Keratinocyte (primary cell): ENCODE data around the gene ZNF516. TPM values are rescaled to one million over a fixed set of nuclear protein-coding genes. Genes with fewer than 3 reads are reported as not detected.

Experiments used
- DNase-seq: peaks from one replicate; pipeline ENCODE4 v3.0.0-alpha.2; 2011; ENCODE audit warnings: low read depth, missing footprints, low spot score
- FAIRE-seq: peaks from 2 replicates; lab custom pipeline; 2011; peaks lifted over from hg19 to GRCh38; lab: Jason Lieb, UNC
- H2AFZ ChIP-seq: 2 replicates; pipeline ENCODE4 v1.6.0; 2012; ENCODE audit warnings: low read length, control low read depth, inconsistent platforms; ENCODE audit not compliant: control insufficient read depth
- H3K27ac ChIP-seq: 2 replicates; pipeline ENCODE4 v1.5.1; 2011; ENCODE audit warnings: low read length; ENCODE audit not compliant: control insufficient read depth, insufficient read depth
- H3K27me3 ChIP-seq: 3 replicates; pipeline ENCODE4 v1.6.0; 2011; ENCODE audit warnings: low read length; ENCODE audit not compliant: control insufficient read depth, insufficient read depth; ENCODE audit errors: extremely low read depth
- H3K36me3 ChIP-seq, 2 experiments: 2 replicates in 1 of 2; 3 replicates in 1 of 2; pipeline ENCODE4 v1.5.1; 2011; ENCODE audit warnings: low read length in 2 of 2, mild to moderate bottlenecking in 1 of 2; ENCODE audit not compliant: control insufficient read depth in 2 of 2, insufficient read depth in 2 of 2; ENCODE audit errors: extremely low read depth in 1 of 2
- H3K4me1 ChIP-seq: 3 replicates; pipeline ENCODE4 v1.5.1; 2011; ENCODE audit warnings: low read length; ENCODE audit not compliant: control insufficient read depth, insufficient read depth; ENCODE audit errors: extremely low read depth
- H3K4me2 ChIP-seq: 3 replicates; pipeline ENCODE4 v1.6.0; 2011; ENCODE audit warnings: low read depth, low read length; ENCODE audit not compliant: control insufficient read depth, insufficient read depth; ENCODE audit errors: extremely low read depth
- H3K4me3 ChIP-seq, 3 experiments: fragments of 200-600 bp in 1 of 3; sonication (generic) in 1 of 3; 2 replicates in 2 of 3; 3 replicates in 1 of 3; pipeline ENCODE4 v1.5.1; 2011 to 2016; ENCODE audit warnings: low read length in 3 of 3, mild to moderate bottlenecking in 3 of 3, control low read depth in 2 of 3, inconsistent platforms in 1 of 3, low read depth in 1 of 3, mixed read lengths in 1 of 3, mixed run types in 1 of 3, moderate library complexity in 1 of 3; ENCODE audit not compliant: control insufficient read depth in 2 of 3, insufficient read depth in 2 of 3; ENCODE audit errors: extremely low read depth in 1 of 3
- H3K79me2 ChIP-seq: 2 replicates; pipeline ENCODE4 v1.6.0; 2012; ENCODE audit warnings: low read length; ENCODE audit not compliant: control insufficient read depth, insufficient read depth
- H3K9ac ChIP-seq: 3 replicates; pipeline ENCODE4 v1.6.0; 2011; ENCODE audit warnings: low read length; ENCODE audit not compliant: control insufficient read depth, insufficient read depth; ENCODE audit errors: extremely low read depth
- H3K9me1 ChIP-seq: 3 replicates; pipeline ENCODE4 v1.6.0; 2011; ENCODE audit warnings: low read length; ENCODE audit not compliant: control insufficient read depth, insufficient read depth; ENCODE audit errors: extremely low read depth
- H3K9me3 ChIP-seq: 2 replicates; pipeline ENCODE4 v1.5.1; 2012; ENCODE audit warnings: low read depth, low read length; ENCODE audit not compliant: control insufficient read depth
- H4K20me1 ChIP-seq: 3 replicates; pipeline ENCODE4 v1.6.0; 2011; ENCODE audit warnings: low read length; ENCODE audit not compliant: control insufficient read depth, insufficient read depth; ENCODE audit errors: extremely low read depth
- CTCF ChIP-seq, 3 experiments: IDR thresholded peaks in 1 of 3; conservative IDR thresholded peaks in 1 of 3; optimal IDR thresholded peaks in 1 of 3; 2 replicates in 2 of 3; 3 replicates in 1 of 3; pipeline versions ENCODE3 to v1.5.1; 2011; ENCODE audit warnings: low read length in 3 of 3, mild to moderate bottlenecking in 3 of 3, moderate library complexity in 2 of 3, control low read depth in 1 of 3, inconsistent platforms in 1 of 3; ENCODE audit not compliant: insufficient read depth in 2 of 3; ENCODE audit errors: extremely low read depth in 1 of 3
- EZH2 ChIP-seq: IDR thresholded peaks from one replicate; pipeline ENCODE4 v1.6.1; 2012; ENCODE audit warnings: inconsistent platforms, mild to moderate bottlenecking, low read length, moderate library complexity
- dilution Hi-C: fragments of 300-500 bp; cut with MboI; formaldehyde crosslinking; loops from one replicate; pipeline ENCODE4 v1.7.0; 2020; ENCODE audit warnings: low sequenced_read_pairs; ENCODE audit not compliant: extremely low pct_ligation_motif_present
- polyA plus RNA-seq, 5 experiments: library from polyadenylated mRNA; depleted of rRNA in 3 of 5; stranded (reverse) in 3 of 5; stranded (forward) in 1 of 5; unstranded in 1 of 5; fragments of >200 nt; gene quantifications; 1 replicate in 1 of 5; 2 replicates in 3 of 5; 3 replicates in 1 of 5; pipeline versions ENCODE4 v1.2.1 to v1.2.3, GENCODE V29; 2011 to 2012; ENCODE audit warnings: missing spikeins in 2 of 5, low read depth in 1 of 5, low replicate concordance in 1 of 5

ZNF516 gene
- polyA plus RNA-seq, 1 donor (not counting 4 experiments of a cell fraction or from before 2014, with no cell fraction given), result 9.3 TPM

- no peaks in the 10 kb centered on the region for H3K79me2 ChIP-seq
- no peaks in the 10 kb centered on the region for H4K20me1 ChIP-seq
- no peak for DNase-seq
- FAIRE-seq, result no peak
- H3K27ac ChIP-seq, result no peak overlapping the region
- no peak overlapping the region for H3K4me2 ChIP-seq
- H3K4me1 ChIP-seq, result peaks cover 4% of the 10 kb centered on the region
- no peak overlapping the region for H3K4me3 ChIP-seq
- H3K9me3 ChIP-seq, result no peaks in the 10 kb centered on the region
- H3K9me1 ChIP-seq, result no peaks in the 10 kb centered on the region
- dilution Hi-C loops, result no loop called here
- no peaks in the 10 kb centered on the region for H3K27me3 ChIP-seq
- no peak overlapping the region for H3K9ac ChIP-seq
- TF ChIP-seq CTCF (optimal IDR thresholded peaks at IDR 0.05 in 1 of 3, IDR thresholded peaks at IDR 0.05 in 1 of 3, conservative IDR thresholded peaks at IDR 0.05 in 1 of 3; ENCODE audit: extremely low read depth in 1 of 3, insufficient read depth in 2 of 3, low read length in 3 of 3), result no peak
- TF ChIP-seq EZH2, result no peak
- H2AFZ ChIP-seq, result no peak overlapping the region
- H3K36me3 ChIP-seq, result no peaks in the 10 kb centered on the region
Measured at GRCh38 chr18:76323891-76324290, 171.2 kb downstream of the ZNF516 start.

DNA sequence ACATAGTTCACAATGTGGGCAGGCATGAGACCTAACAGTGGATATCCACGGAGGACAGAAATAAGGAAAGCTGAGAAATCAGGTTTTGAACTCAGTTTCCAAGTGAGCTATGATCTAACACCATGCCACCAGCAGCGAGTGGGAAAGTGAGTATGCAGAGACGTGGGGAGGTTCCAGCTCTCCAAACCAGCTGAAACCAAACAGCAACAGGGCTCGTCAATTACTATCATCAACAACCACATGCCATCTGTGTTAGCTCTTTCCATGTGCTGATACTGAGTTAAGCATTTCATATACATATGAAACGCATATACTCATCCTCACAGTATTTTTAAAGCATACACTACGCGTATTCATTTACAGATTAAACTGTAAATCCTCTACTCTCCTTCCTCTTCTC, 172.4 kb downstream of the ZNF516 start:
- Histone ChIP-seq H3K27me3 (no peaks in the 10 kb centered on the region), H3K36me3 (no peaks in the 10 kb centered on the region), H3K9me3 (no peaks in the 10 kb centered on the region), H3K9me1 (no peaks in the 10 kb centered on the region), H2AFZ (no peak overlapping the region), H3K4me1 (peaks cover 4% of the 10 kb centered on the region), H3K9ac (no peak overlapping the region), H3K79me2 (no peaks in the 10 kb centered on the region), H3K27ac (no peak overlapping the region), H4K20me1 (no peaks in the 10 kb centered on the region), H3K4me3 (no peak overlapping the region), H3K4me2 (no peak overlapping the region)
- DNase-seq (no peak), FAIRE-seq (no peak)
- TF ChIP-seq EZH2 (no peak), CTCF (optimal IDR thresholded peaks at IDR 0.05 in 1 of 3, IDR thresholded peaks at IDR 0.05 in 1 of 3, conservative IDR thresholded peaks at IDR 0.05 in 1 of 3; ENCODE audit: extremely low read depth in 1 of 3, insufficient read depth in 2 of 3, low read length in 3 of 3) (no peak)
- dilution Hi-C loops, result no loop called here
